NCI-H1417 (cell line): ENCODE measurements around the gene LIG4.

ENCODE experiments used
- DNase-seq, 3 experiments: peaks; one replicate each; lab custom pipeline; 2025; lab: John Stamatoyannopoulos, UW

LIG4 gene

DNA sequence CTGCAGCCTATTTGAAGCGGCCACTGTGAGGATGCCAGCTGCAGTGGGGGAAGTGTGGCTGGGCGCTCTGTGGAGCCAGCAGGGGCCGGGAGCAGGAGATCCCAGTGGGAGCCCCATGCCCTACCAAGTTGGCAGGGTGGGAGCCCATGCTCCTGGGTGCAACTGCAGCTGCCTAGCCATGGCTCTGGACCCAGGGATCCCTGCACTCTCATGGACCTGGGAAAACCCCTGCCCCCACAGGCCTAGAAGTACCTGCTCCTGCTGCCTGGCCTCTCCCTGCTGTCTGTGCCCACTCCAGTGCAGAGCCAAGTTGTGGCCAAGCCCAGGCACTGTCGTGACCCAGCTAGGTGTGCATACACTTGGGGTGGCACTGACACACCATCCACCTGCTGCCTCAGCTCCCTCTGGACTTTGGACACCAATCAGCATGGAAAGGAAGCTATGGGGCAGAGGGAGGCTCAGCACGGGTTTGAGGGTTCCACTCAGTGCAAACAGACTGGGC is 20.9 kb downstream of the LIG4 start:
- DNase-seq, result no peak

DNA sequence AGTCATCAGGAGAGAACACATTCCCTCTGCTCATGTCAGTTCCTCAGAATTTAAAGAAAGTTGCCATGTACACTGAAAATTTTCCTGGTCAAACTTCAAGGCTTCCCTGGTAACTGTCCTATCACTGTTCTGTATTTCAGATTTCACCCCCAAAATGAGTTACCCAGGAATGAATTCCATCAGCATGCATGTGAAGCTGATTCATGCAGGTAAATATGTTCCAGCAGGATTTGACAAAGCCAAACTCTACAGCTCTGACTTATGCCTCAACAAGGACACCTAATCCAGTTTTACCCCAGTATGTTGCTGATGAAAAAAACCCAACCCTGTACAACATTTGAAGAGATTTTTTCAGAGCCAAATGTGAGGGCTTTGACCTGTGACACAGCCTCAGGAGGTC is 21.5 kb downstream of the LIG4 start:
- DNase-seq, result no peak

DNA sequence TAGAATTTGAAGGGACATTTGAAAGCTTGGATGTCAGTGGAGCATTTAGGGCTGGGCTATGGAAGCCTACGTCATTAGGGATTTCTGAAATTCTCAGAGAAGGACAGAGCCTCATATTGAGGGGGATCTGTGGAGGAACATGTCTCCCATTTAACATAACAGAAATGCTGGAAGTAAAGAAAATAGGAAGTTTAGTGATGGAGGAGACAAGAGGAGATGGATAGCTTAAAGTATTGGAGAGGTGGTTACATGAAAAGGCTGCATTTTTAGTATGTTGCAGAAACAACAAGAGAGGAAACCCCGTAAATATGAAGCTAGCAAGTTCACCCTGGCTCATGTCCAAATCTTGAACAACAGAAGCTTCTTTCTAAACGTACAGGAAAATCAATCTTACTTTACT is 24.4 kb downstream of the LIG4 start:
- DNase-seq, result no peak

DNA sequence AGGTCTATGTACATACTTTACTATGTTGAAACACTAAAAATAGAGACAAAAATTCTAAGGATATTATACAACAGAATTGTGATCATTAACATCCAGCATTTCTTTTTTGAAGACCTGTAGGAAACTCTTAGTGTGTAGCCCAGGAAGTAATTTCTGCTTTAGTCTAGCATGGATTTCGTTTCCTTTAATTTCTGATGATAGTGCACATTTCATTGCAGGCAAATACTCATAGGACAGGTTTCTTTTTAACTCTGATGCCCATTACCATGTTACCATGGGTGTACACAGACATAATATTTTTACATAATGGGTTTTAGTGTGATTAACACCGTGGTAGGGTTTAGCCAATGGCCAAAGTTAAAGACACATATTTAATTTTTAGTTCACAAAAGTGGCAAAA is 27.1 kb downstream of the LIG4 start:
- DNase-seq, result no peak

DNA sequence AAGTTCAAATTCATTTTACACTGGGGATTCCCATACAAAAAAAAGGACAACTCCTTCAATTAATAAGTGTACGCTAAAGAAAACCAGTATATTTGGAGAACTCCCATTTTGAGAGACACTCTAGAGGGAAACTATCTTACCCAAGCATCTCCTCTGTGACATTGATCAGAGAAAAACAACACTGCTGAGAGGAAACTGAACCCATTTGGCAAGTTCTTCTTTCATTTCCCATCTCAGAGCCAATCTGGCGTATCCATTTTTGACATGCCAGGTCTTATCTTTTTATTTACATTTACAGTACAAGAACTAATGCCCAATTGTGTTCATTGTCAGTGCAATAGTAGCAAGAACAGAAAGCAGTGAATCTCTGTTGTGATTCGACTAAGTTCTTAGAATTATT is 30.1 kb downstream of the LIG4 start:
- no peak for DNase-seq

DNA sequence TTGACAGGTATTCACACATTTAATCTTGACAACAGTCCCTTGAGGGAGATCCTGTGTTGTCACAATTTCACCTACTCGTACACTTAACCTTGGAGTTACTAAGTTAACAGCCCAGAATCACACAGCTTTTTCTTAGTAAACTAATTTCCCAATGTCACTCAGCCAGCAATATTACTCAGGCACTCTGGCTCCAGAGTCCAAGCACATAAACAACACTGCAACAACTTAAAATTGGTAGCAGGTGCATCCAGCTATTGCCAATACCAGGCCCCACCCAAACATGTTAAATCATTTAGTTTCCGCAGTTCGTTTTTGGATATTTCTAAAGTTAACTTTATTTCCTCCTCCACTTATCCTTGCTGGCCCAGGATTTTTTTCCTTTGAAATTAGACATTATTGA is 32.7 kb downstream of the LIG4 start:
- DNase-seq, result no peak

DNA sequence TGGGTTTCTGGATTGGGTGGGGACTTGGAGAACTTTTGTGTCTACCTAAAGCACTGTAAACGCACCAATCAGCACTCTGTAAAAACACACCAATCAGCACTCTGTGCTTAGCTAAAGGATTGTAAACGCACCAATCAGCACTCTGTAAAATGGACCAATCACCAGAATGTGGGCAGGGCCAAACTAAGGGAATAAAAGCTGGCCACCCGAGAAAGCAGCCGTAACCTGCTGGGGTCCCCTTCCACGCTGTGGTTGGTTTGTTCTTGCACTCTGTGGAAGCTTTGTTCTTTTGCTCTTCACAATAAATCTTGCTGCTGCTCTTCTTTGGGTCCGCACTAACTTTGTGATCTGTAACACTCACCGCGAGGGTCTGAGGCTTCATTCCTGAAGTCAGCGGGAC is 37.3 kb downstream of the LIG4 start:
- no peak for DNase-seq

DNA sequence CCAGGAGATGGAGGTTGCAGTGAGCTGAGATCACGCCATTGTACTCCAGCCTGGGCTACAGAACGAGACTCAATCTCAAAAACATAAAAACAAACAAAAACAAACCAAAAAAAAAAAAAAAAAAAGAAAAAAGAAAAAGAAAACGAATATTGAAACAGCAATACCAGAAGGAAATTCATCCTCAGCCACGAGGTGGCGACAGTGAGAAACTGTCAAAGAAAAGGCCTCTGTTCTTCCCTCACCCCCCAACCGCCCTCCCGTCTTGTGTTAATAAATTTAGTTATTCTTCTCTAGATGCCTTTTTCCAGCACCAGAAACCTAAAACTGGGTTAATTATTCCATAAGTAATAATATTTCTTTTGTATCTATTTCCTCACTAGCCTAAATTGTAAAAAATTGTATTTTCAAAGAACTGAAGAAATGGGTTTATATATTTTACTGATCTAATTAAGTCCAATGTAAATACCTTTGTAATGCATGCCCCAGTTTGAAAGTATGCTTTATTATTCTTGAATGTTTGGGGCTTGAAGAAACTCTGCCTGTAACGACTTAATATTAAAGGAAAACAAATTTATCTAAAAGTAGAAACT is 38.6 kb downstream of the LIG4 start:
- peak in 1 of 3 experiments; percentile 26 for DNase-seq

DNA sequence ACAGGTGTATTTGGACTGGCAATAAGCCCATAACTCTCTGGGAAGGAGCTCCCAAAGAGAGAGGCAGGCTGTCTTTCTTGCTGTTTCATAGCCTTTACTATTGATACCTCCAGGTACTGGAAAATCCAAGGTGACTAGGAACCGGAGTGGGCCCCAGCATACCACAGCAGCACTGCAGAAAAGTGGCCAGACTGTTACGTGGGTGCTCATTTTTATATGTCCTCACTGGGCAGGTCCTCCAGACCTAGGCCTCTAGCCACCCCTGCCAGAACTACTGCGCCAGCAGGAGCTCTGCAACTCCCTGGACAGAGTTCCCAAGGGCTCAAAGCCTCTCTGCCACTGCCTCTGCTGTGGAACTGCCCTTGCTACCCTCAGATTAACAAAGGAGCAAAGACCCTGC is 46.4 kb downstream of the LIG4 start:
- no peak for DNase-seq

DNA sequence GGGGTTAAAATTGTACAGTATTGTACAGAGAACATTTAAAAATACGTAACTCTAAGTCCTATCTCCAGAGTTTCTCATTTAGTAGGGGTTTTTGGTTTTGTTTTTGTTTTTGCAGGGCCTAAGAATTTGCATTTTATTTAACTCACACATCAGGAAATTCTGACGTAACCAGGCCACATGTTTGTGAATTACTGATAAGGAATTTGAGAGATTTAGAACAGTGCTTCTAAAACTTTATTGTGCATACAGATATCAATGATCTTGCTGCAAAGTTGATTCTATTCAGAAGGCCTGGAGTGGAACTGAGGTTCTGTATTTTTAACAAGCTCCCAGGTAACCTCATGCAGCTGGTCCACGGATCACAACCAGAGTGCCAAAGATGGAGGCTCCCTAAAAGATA is 49.3 kb downstream of the LIG4 start:
- no peak for DNase-seq

DNA sequence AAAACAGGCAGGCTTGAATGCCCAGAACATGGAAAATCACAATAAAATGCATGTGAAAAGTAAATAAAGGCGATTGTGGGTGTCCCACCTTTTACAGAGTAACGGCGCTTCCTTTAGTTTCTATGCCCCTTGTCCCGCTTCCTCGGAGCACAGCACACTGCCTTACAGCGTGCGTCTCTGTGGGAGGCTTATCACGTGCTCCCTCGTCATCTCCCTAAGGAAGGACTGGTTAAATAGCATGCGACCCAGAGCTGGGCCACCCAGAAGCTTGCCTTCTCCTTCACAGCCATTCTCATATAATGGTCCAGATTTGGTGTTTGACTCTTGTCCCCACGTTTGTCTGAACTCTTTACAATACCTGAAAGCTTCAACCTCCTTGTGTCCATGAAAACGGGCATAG is 56.6 kb downstream of the LIG4 start:
- no peak for DNase-seq
